KMS-11 (cell line): Measurements from ENCODE around the gene SAXO2.
"Not testable (repeated sequence)": the region's sequence is repeated elsewhere in the genome, so short reads cannot be mapped to it uniquely, and the experiment has no call there.

Experiments used
- H2AFZ ChIP-seq: fragments of 200-600 bp; sonication (generic); 2 replicates; pipeline ENCODE4 v1.6.1; 2016; ENCODE audit warnings: antibody characterized with exemption, mixed run types, low read depth
- H3K27ac ChIP-seq: fragments of 200-600 bp; sonication (generic); 2 replicates; pipeline ENCODE4 v1.6.1; 2016; ENCODE audit warnings: mild to moderate bottlenecking, mixed run types
- H3K27me3 ChIP-seq: fragments of 200-600 bp; sonication (generic); 2 replicates; pipeline ENCODE4 v1.6.1; 2017; ENCODE audit warnings: mild to moderate bottlenecking, low read depth, mixed run types, moderate library complexity; ENCODE audit not compliant: insufficient read depth
- H3K36me3 ChIP-seq: fragments of 200-600 bp; sonication (generic); 2 replicates; pipeline ENCODE4 v1.6.1; 2017; ENCODE audit warnings: mild to moderate bottlenecking, mixed run types; ENCODE audit not compliant: insufficient read depth
- H3K4me1 ChIP-seq: fragments of 200-600 bp; sonication (generic); 2 replicates; pipeline ENCODE4 v1.6.1; 2016; ENCODE audit warnings: mild to moderate bottlenecking, low read depth, mixed run types; ENCODE audit not compliant: poor library complexity, severe bottlenecking
- H3K4me2 ChIP-seq: fragments of 200-600 bp; sonication (generic); 2 replicates; pipeline ENCODE4 v1.7.0; 2016; ENCODE audit warnings: mild to moderate bottlenecking, mixed run types
- H3K4me3 ChIP-seq: fragments of 200-600 bp; sonication (generic); IDR thresholded peaks from 2 replicates; pipeline ENCODE4 v1.6.1; 2017; ENCODE audit warnings: low read depth, low read length, mixed read lengths; ENCODE audit not compliant: insufficient read depth
- H3K79me2 ChIP-seq: fragments of 200-600 bp; sonication (generic); 2 replicates; pipeline ENCODE4 v1.6.1; 2016; ENCODE audit warnings: low read depth, mixed run types; ENCODE audit not compliant: insufficient read depth
- H3K9ac ChIP-seq: fragments of 200-600 bp; sonication (generic); 2 replicates; pipeline ENCODE4 v1.6.1; 2016; ENCODE audit warnings: mild to moderate bottlenecking, mixed run types
- H4K20me1 ChIP-seq: fragments of 200-600 bp; sonication (generic); 2 replicates; pipeline ENCODE4 v1.6.1; 2016; ENCODE audit warnings: mild to moderate bottlenecking, mixed run types; ENCODE audit not compliant: insufficient read depth
- TF ChIP-seq, protein P1 (sequence below): fragments of 200-600 bp; sonication (generic); conservative IDR thresholded peaks from 2 replicates; pipeline ENCODE4 v1.6.1; 2017; ENCODE audit warnings: low read depth, mild to moderate bottlenecking, antibody characterized with exemption, low read length, moderate library complexity, mixed read lengths

The SAXO2 gene

DNA sequence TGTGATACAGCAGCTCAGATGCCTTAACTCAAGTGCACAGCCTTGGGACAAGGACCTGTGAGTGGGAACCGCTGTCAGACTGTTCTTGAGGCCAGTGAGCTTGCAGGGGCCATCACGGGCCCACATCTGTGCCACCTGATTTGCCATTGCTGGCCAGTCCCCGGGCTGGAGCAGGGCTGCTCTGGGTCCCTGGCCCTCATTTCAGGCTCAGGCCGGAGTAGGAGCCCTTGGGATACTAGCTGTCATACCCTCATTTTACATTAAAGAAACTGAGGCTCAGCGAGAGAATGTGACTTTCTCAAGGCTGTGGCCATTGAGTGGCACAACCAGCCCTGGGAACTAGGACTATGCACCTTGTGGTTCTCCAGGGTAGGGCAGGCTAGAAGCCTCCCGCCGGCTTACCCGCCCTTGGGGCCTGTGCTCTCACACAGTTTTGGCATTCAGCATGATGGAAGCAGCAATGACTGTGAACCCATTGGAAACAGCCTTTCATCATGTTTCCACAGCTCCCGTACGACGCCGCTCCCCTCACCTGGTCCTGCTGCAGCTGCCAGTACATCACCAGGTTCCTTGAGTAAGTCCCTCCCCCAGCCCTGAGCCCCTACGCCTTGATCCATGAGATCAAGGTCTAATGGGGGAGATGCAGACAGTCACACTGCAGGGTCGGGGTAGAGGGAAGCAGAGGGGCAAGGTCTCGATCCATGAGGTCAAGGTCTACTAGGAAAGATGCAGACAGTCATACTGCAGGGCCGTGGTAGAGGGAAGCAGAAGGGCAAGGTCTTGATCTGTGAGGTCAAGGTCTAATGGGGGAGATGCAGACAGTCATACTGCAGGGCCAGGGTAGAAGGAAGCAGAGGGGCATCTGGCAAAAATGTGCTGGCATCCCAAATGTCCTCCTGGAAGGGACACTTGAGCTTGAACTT, 44.4 kb downstream of the SAXO2 start:
- H3K4me1 ChIP-seq = no peaks in the 10 kb centered on the region
- H3K79me2 ChIP-seq = no peaks in the 10 kb centered on the region
- no peaks in the 10 kb centered on the region for H3K27me3 ChIP-seq
- H3K27ac ChIP-seq = no peak overlapping the region
- H4K20me1 ChIP-seq = no peaks in the 10 kb centered on the region
- TF ChIP-seq, protein P1, sequence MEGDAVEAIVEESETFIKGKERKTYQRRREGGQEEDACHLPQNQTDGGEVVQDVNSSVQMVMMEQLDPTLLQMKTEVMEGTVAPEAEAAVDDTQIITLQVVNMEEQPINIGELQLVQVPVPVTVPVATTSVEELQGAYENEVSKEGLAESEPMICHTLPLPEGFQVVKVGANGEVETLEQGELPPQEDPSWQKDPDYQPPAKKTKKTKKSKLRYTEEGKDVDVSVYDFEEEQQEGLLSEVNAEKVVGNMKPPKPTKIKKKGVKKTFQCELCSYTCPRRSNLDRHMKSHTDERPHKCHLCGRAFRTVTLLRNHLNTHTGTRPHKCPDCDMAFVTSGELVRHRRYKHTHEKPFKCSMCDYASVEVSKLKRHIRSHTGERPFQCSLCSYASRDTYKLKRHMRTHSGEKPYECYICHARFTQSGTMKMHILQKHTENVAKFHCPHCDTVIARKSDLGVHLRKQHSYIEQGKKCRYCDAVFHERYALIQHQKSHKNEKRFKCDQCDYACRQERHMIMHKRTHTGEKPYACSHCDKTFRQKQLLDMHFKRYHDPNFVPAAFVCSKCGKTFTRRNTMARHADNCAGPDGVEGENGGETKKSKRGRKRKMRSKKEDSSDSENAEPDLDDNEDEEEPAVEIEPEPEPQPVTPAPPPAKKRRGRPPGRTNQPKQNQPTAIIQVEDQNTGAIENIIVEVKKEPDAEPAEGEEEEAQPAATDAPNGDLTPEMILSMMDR = no peak
- no peaks in the 10 kb centered on the region for H3K36me3 ChIP-seq
- H3K4me3 ChIP-seq = no peak overlapping the region
- no peak overlapping the region for H3K9ac ChIP-seq
- H3K4me2 ChIP-seq = no peak overlapping the region
- H2AFZ ChIP-seq = no peak overlapping the region

GRCh38 chr15:82307714-82308081, 45.1 kb downstream of the SAXO2 start:
- H3K36me3 ChIP-seq = no peaks in the 10 kb centered on the region
- no peak overlapping the region for H3K4me2 ChIP-seq
- no peaks in the 10 kb centered on the region for H3K27me3 ChIP-seq
- no peaks in the 10 kb centered on the region for H3K4me1 ChIP-seq
- H3K27ac ChIP-seq = no peak overlapping the region
- H3K9ac ChIP-seq = no peak overlapping the region
- H4K20me1 ChIP-seq = no peaks in the 10 kb centered on the region
- no peak overlapping the region for H2AFZ ChIP-seq
- H3K79me2 ChIP-seq = no peaks in the 10 kb centered on the region
- no peak overlapping the region for H3K4me3 ChIP-seq
- TF ChIP-seq, protein P1 = no peak

DNA sequence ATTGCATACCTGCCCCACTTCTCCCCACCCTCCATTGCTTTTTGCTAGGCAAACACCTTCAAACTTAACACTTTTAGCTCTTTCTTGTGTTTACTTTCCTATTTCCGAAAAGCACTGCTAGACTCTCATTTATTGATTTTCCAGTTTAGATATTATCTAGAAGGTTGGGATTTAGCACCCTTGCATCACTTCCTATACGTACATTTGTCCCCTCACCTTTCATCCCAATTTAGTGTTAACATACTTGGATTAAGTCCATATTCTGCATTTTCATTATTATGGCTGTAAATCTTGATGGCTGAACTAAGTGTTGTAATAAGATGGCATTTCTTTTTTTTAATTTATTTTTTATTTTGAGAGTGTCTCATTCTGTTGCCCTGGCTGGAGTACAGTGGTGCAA, 47.2 kb downstream of the SAXO2 start:
- no peak overlapping the region for H3K4me2 ChIP-seq

GRCh38 chr15:82311321-82311720, 48.7 kb downstream of the SAXO2 start:
- not testable (repeated sequence) for H3K27ac ChIP-seq, H3K9ac ChIP-seq, H3K4me1 ChIP-seq, H3K4me3 ChIP-seq, H3K79me2 ChIP-seq, H2AFZ ChIP-seq, H3K36me3 ChIP-seq, H3K4me2 ChIP-seq, H4K20me1 ChIP-seq, H3K27me3 ChIP-seq

More for the DNA sequence above, 47.2 kb downstream of the SAXO2 start:
- no peak overlapping the region for H3K27ac ChIP-seq
- H3K4me1 ChIP-seq = no peaks in the 10 kb centered on the region
- H3K27me3 ChIP-seq = no peaks in the 10 kb centered on the region
- no peaks in the 10 kb centered on the region for H3K36me3 ChIP-seq
- no peaks in the 10 kb centered on the region for H4K20me1 ChIP-seq
- no peak overlapping the region for H3K9ac ChIP-seq
- no peaks in the 10 kb centered on the region for H3K79me2 ChIP-seq
- H2AFZ ChIP-seq = no peak overlapping the region
- H3K4me3 ChIP-seq = no peak overlapping the region
- TF ChIP-seq, protein P1 = no peak
